Pancreas (tissue), 8 donors: ENCODE results near the gene CRNKL1. TPM values are rescaled to one million over a fixed set of nuclear protein-coding genes. Genes with fewer than 3 reads are reported as not detected.

ENCODE experiments used
- polyA plus RNA-seq, 2 donors: library from polyadenylated mRNA; stranded (reverse); fragments of 200-250 nt; gene quantifications; one replicate each; pipeline ENCODE4 v1.2.3, GENCODE V29; 2013
- total RNA-seq, 6 donors: library from RNA; stranded (reverse); fragmentation: NEBNext Ultra II Directional in 4 of 6; extraction: Animal tissue kit (Norgen Biotek cat#: 25700) in 4 of 6; gene quantifications; one replicate each; pipeline versions ENCODE4 v1.2.1 to v1.2.4, GENCODE V29; 2021 to 2023
- donor health status: healthy with polysubstance abuse.
- donor health status: DM: no; HTN: no; CAD: no; lungs with moderate emphysema.
- donor health status: DM: no; HTN: no; CAD: no.
- donor health status: Bipolar disorder and iron deficiency.
- donor health status: DM: yes; HTN: yes; CAD: no.
- donor health status: DM: no; HTN: no; CAD: no.
- donor health status: DM: no; HTN: no; CAD: no.
- donor health status: DM: yes; HTN: yes; CAD: no.

The CRNKL1 gene
- total and polyA plus RNA-seq, 8 donors: 4.4 to 15.5 (median 8.5) TPM

Other genes with a start within 250 kb of the CRNKL1 start
- 10 to 100 TPM; 28.0 to 46.9 (median 34.5) TPM for gene NAA20, start 35.1 kb downstream of the CRNKL1 start, total RNA-seq
- 100 to 1,000 TPM in 1 of 2 donors, 10 to 100 TPM in 1; 89.6 to 124 TPM for gene NAA20, start 35.1 kb downstream of the CRNKL1 start, polyA plus RNA-seq
- gene CFAP61, start 66 bp upstream of the CRNKL1 start, total RNA-seq: under 1 TPM; 0.19 to 0.53 (median 0.33) TPM
- gene CFAP61, start 66 bp upstream of the CRNKL1 start, polyA plus RNA-seq: under 1 TPM; 0.15 to 0.38 TPM